H1 (cell line): ENCODE data around the gene RIPOR1. TPM values are rescaled to one million over a fixed set of nuclear protein-coding genes. Genes with fewer than 3 reads are reported as not detected.

ENCODE experiments used
- BCL11A ChIP-seq, 2 experiments: IDR thresholded peaks; one replicate each; pipeline ENCODE4 v1.6.1; 2011; ENCODE audit warnings: low read depth in 2 of 2, low read length in 2 of 2, mild to moderate bottlenecking in 2 of 2
- CREB1 ChIP-seq: IDR thresholded peaks from 2 replicates; pipeline ENCODE4 v1.6.1; 2012; ENCODE audit warnings: inconsistent platforms
- JUN ChIP-seq: IDR thresholded peaks from 2 replicates; pipeline ENCODE4 v1.6.1; 2011; ENCODE audit warnings: low read depth, mild to moderate bottlenecking, improper control_type of control experiment, low read length
- MAFK ChIP-seq: IDR thresholded peaks from 2 replicates; pipeline ENCODE4 v1.6.1; 2012; ENCODE audit warnings: low read depth, mild to moderate bottlenecking, improper control_type of control experiment, low read length
- POLR2A ChIP-seq, 2 experiments: IDR thresholded peaks; 1 replicate in 1 of 2; 2 replicates in 1 of 2; pipeline ENCODE4 v1.6.1; 2011; ENCODE audit warnings: low read depth in 2 of 2, low read length in 2 of 2, mild to moderate bottlenecking in 2 of 2; ENCODE audit errors: control extremely low read depth in 1 of 2
- SIRT6 ChIP-seq: IDR thresholded peaks from one replicate; pipeline ENCODE4 v1.7.1; 2012; ENCODE audit warnings: low read length, inconsistent platforms
- SIX5 ChIP-seq: IDR thresholded peaks from 2 replicates; pipeline ENCODE4 v1.6.1; 2011; ENCODE audit warnings: mild to moderate bottlenecking, low read depth, low read length
- TAF1 ChIP-seq: IDR thresholded peaks from 2 replicates; pipeline ENCODE4 v1.6.1; 2011; ENCODE audit warnings: mild to moderate bottlenecking, low read depth, low read length
- polyA plus RNA-seq, 7 experiments: library from polyadenylated mRNA; depleted of rRNA in 3 of 7; stranded (reverse) in 5 of 7; unstranded in 2 of 7; fragments of >200 nt in 5 of 7; fragments of 200-250 nt in 2 of 7; gene quantifications; 1 replicate in 5 of 7; 2 replicates in 1 of 7; 4 replicates in 1 of 7; pipeline versions ENCODE4 v1.2.1 to v1.2.3, GENCODE V29; 2011 to 2013; ENCODE audit warnings: missing spikeins in 2 of 7, mixed read lengths in 2 of 7
- total RNA-seq: library from RNA; stranded (reverse); fragmentation: NEBNext Ultra II Directional; extraction: Animal tissue kit (Norgen Biotek cat#: 25700); gene quantifications from 2 replicates; pipeline ENCODE4 v1.2.1, GENCODE V29; 2021
- TF ChIP-seq, protein P1 (sequence below): fragments of 300-600 bp; sonication (generic); IDR thresholded peaks from 2 replicates; pipeline ENCODE4 v1.7.1; 2012; ENCODE audit warnings: low read length, moderate library complexity, mild to moderate bottlenecking, inconsistent platforms; ENCODE audit not compliant: insufficient replicate concordance
- TF ChIP-seq, protein P2 (sequence below): IDR thresholded peaks from 2 replicates; pipeline ENCODE4 v1.6.1; 2012; ENCODE audit warnings: inconsistent platforms

The RIPOR1 gene
- total and polyA plus RNA-seq, 2 of the 8 experiments (the other 6 are each of a cell fraction or from before 2014, with no cell fraction given): 2.7 to 10.1 TPM

DNA sequence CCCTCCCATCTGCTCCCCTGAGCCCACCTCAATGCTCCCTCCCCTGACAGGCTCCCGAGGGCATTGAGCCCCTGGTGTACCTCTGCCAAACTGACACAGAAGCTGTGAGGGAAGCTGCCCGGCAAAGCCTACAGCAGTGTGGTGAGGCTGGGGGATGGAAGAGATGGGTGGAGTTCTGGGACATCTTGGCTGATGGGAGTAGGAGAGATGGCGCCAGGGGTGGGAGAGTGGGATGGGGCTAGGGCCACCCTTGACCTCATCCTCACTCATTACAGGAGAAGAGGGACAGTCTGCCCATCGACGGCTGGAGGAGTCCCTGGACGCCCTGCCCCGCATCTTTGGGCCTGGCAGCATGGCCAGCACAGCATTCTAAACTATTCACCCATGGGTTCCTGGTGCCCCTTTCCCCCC, 17.5 kb downstream of the RIPOR1 start (continued):
- TF ChIP-seq, protein P1, sequence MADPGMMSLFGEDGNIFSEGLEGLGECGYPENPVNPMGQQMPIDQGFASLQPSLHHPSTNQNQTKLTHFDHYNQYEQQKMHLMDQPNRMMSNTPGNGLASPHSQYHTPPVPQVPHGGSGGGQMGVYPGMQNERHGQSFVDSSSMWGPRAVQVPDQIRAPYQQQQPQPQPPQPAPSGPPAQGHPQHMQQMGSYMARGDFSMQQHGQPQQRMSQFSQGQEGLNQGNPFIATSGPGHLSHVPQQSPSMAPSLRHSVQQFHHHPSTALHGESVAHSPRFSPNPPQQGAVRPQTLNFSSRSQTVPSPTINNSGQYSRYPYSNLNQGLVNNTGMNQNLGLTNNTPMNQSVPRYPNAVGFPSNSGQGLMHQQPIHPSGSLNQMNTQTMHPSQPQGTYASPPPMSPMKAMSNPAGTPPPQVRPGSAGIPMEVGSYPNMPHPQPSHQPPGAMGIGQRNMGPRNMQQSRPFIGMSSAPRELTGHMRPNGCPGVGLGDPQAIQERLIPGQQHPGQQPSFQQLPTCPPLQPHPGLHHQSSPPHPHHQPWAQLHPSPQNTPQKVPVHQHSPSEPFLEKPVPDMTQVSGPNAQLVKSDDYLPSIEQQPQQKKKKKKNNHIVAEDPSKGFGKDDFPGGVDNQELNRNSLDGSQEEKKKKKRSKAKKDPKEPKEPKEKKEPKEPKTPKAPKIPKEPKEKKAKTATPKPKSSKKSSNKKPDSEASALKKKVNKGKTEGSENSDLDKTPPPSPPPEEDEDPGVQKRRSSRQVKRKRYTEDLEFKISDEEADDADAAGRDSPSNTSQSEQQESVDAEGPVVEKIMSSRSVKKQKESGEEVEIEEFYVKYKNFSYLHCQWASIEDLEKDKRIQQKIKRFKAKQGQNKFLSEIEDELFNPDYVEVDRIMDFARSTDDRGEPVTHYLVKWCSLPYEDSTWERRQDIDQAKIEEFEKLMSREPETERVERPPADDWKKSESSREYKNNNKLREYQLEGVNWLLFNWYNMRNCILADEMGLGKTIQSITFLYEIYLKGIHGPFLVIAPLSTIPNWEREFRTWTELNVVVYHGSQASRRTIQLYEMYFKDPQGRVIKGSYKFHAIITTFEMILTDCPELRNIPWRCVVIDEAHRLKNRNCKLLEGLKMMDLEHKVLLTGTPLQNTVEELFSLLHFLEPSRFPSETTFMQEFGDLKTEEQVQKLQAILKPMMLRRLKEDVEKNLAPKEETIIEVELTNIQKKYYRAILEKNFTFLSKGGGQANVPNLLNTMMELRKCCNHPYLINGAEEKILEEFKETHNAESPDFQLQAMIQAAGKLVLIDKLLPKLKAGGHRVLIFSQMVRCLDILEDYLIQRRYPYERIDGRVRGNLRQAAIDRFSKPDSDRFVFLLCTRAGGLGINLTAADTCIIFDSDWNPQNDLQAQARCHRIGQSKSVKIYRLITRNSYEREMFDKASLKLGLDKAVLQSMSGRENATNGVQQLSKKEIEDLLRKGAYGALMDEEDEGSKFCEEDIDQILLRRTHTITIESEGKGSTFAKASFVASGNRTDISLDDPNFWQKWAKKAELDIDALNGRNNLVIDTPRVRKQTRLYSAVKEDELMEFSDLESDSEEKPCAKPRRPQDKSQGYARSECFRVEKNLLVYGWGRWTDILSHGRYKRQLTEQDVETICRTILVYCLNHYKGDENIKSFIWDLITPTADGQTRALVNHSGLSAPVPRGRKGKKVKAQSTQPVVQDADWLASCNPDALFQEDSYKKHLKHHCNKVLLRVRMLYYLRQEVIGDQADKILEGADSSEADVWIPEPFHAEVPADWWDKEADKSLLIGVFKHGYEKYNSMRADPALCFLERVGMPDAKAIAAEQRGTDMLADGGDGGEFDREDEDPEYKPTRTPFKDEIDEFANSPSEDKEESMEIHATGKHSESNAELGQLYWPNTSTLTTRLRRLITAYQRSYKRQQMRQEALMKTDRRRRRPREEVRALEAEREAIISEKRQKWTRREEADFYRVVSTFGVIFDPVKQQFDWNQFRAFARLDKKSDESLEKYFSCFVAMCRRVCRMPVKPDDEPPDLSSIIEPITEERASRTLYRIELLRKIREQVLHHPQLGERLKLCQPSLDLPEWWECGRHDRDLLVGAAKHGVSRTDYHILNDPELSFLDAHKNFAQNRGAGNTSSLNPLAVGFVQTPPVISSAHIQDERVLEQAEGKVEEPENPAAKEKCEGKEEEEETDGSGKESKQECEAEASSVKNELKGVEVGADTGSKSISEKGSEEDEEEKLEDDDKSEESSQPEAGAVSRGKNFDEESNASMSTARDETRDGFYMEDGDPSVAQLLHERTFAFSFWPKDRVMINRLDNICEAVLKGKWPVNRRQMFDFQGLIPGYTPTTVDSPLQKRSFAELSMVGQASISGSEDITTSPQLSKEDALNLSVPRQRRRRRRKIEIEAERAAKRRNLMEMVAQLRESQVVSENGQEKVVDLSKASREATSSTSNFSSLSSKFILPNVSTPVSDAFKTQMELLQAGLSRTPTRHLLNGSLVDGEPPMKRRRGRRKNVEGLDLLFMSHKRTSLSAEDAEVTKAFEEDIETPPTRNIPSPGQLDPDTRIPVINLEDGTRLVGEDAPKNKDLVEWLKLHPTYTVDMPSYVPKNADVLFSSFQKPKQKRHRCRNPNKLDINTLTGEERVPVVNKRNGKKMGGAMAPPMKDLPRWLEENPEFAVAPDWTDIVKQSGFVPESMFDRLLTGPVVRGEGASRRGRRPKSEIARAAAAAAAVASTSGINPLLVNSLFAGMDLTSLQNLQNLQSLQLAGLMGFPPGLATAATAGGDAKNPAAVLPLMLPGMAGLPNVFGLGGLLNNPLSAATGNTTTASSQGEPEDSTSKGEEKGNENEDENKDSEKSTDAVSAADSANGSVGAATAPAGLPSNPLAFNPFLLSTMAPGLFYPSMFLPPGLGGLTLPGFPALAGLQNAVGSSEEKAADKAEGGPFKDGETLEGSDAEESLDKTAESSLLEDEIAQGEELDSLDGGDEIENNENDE: no peak
- TF ChIP-seq CREB1 (no peak), JUN (no peak), TAF1 (no peak), SIRT6 (no peak), POLR2A (IDR thresholded peaks at IDR 0.05; ENCODE audit: control extremely low read depth in 1 of 2, low read depth in 2 of 2, low read length in 2 of 2) (no peak), MAFK (no peak), SIX5 (no peak), BCL11A (IDR thresholded peaks at IDR 0.05; ENCODE audit: low read depth in 2 of 2, low read length in 2 of 2) (no peak)
- TF ChIP-seq, protein P2, sequence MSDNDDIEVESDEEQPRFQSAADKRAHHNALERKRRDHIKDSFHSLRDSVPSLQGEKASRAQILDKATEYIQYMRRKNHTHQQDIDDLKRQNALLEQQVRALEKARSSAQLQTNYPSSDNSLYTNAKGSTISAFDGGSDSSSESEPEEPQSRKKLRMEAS: no peak
